ENCODE data around the gene TMEM178B. TPM values are rescaled to one million over a fixed set of nuclear protein-coding genes. Genes with fewer than 3 reads are reported as not detected.

Gene TMEM178B
- total and polyA plus RNA-seq, 2 donors (not counting 1 experiment from before 2014, with no cell fraction given) = 0.28 to 0.96 TPM

DNA sequence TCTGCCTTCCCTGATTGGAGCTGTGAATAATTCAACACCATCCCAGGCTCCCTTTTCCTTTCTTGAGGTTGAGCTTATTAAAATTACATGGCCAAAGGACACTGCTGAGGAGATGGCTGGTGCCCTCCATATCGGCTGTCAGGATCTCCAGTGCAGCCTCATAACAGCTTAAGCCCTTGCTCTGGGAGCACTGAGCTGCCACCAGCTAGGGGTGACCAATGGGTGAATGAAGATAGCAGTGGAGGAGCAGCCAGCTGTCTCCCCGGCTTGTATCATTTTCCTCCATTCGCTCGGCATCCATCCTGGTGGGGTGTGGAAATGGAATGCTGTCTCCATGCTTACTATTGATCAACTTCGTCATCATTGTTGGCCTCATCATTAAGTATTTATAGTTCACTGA, 154.6 kb downstream of the TMEM178B start:
- Histone ChIP-seq H3K4me1 (ENCODE audit: control insufficient read depth in 2 of 2, insufficient read depth in 2 of 2, low read length in 2 of 2) (no peaks in the 10 kb centered on the region), H3K27me3 (replicated peaks in 1 of 4; ENCODE audit: control extremely low read depth in 1 of 4, control insufficient read depth in 3 of 4, insufficient read depth in 4 of 4, low read length in 3 of 4) (peaks cover 0 to 5% (median 0%) of the 10 kb centered on the region in 4 experiments), H3K36me3 (replicated peaks in 1 of 2; ENCODE audit: control extremely low read depth in 1 of 2, control insufficient read depth in 1 of 2, extremely low read depth in 1 of 2, insufficient read depth in 2 of 2, low read length in 1 of 2) (no peaks in the 10 kb centered on the region), H3K9me3 (ENCODE audit: control extremely low read depth in 1 of 3, control insufficient read depth in 2 of 3, insufficient read depth in 1 of 3, low read length in 2 of 3) (peaks cover 0 to 4% (median 0%) of the 10 kb centered on the region in 3 donors), H3K9ac (ENCODE audit: low read length) (no peak overlapping the region), H3K79me2 (ENCODE audit: control insufficient read depth, insufficient read depth, low read length) (no peaks in the 10 kb centered on the region), H4K20me1 (ENCODE audit: control insufficient read depth, insufficient read depth, low read length, poor library complexity, severe bottlenecking) (no peaks in the 10 kb centered on the region), H2AFZ (ENCODE audit: insufficient read depth, low read depth, low read length, poor library complexity, severe bottlenecking) (no peak overlapping the region), H3K27ac (ENCODE audit: low read length in 2 of 2) (no peak overlapping the region), H3K4me3 (ENCODE audit: control extremely low read depth in 1 of 5, extremely low read depth in 1 of 5, insufficient read depth in 1 of 5, low read depth in 2 of 5, low read length in 4 of 5) (no peak overlapping the region), H3K4me2 (replicated peaks; ENCODE audit: low read depth, low read length, poor library complexity, severe bottlenecking) (no peak overlapping the region)
- peaks cover 23% of the 10 kb centered on the region for H3K27me3 Mint-ChIP-seq
- no peak overlapping the region for H3K27ac Mint-ChIP-seq
- ATAC-seq (ENCODE audit: low read depth) (no peak), DNase-seq (no peak)
- H3K9me3 Mint-ChIP-seq (ENCODE audit: insufficient read depth) = no peaks in the 10 kb centered on the region
- TF ChIP-seq EZH2 (IDR thresholded peaks at IDR 0.05; ENCODE audit: borderline replicate concordance, insufficient read depth, low read depth, low read length, poor library complexity, severe bottlenecking) (no peak), CTCF (IDR thresholded peaks at IDR 0.05) (no peak)
- WGBS (ENCODE audit: insufficient coverage) = 100% methylated on average over 1 of the region's 5 CpGs
- CTCF ChIA-PET = no interaction called here
- intact Hi-C loops (cut with micrococcal nuclease) = no loop called here
- no peak overlapping the region for H3K4me3 Mint-ChIP-seq
- POLR2A ChIA-PET = no interaction called here
- H3K4me1 Mint-ChIP-seq = peaks cover 1% of the 10 kb centered on the region

- POLR2A ChIA-PET = no interaction called here
- WGBS (ENCODE audit: insufficient coverage) = 45% methylated on average over 4 of the region's 5 CpGs
- Mint-ChIP-seq H3K4me3 (no peak overlapping the region), H3K27ac (no peak overlapping the region), H3K9me3 (ENCODE audit: insufficient read depth) (no peaks in the 10 kb centered on the region), H3K27me3 (peaks cover 27% of the 10 kb centered on the region), H3K4me1 (peaks cover under 1% of the 10 kb centered on the region)
- H3K27me3 ChIP-seq (replicated peaks in 1 of 4; ENCODE audit: control extremely low read depth in 1 of 4, control insufficient read depth in 3 of 4, insufficient read depth in 4 of 4, low read length in 3 of 4) = peaks cover 0 to 7% (median 0%) of the 10 kb centered on the region in 4 experiments
- no peaks in the 10 kb centered on the region for H3K4me1 ChIP-seq (ENCODE audit: control insufficient read depth in 2 of 2, insufficient read depth in 2 of 2, low read length in 2 of 2)
- no peak for DNase-seq
- H3K4me3 ChIP-seq (ENCODE audit: control extremely low read depth in 1 of 5, extremely low read depth in 1 of 5, insufficient read depth in 1 of 5, low read depth in 2 of 5, low read length in 4 of 5) = no peak overlapping the region
- no peaks in the 10 kb centered on the region for H3K36me3 ChIP-seq (replicated peaks in 1 of 2; ENCODE audit: control extremely low read depth in 1 of 2, control insufficient read depth in 1 of 2, extremely low read depth in 1 of 2, insufficient read depth in 2 of 2, low read length in 1 of 2)
- no peaks in the 10 kb centered on the region for H3K79me2 ChIP-seq (ENCODE audit: control insufficient read depth, insufficient read depth, low read length)
- ATAC-seq (ENCODE audit: low read depth) = no peak
- H4K20me1 ChIP-seq (ENCODE audit: control insufficient read depth, insufficient read depth, low read length, poor library complexity, severe bottlenecking) = no peaks in the 10 kb centered on the region
- intact Hi-C loops (cut with micrococcal nuclease) = no loop called here
- H3K4me2 ChIP-seq (replicated peaks; ENCODE audit: low read depth, low read length, poor library complexity, severe bottlenecking) = no peak overlapping the region
- no peak overlapping the region for H3K9ac ChIP-seq (ENCODE audit: low read length)
- H2AFZ ChIP-seq (ENCODE audit: insufficient read depth, low read depth, low read length, poor library complexity, severe bottlenecking) = no peak overlapping the region
- TF ChIP-seq EZH2 (IDR thresholded peaks at IDR 0.05; ENCODE audit: borderline replicate concordance, insufficient read depth, low read depth, low read length, poor library complexity, severe bottlenecking) (no peak), CTCF (IDR thresholded peaks at IDR 0.05) (no peak)
- CTCF ChIA-PET = no interaction called here
- H3K27ac ChIP-seq (ENCODE audit: low read length in 2 of 2) = no peak overlapping the region
- peaks cover 0 to 4% (median 0%) of the 10 kb centered on the region in 3 donors for H3K9me3 ChIP-seq (ENCODE audit: control extremely low read depth in 1 of 3, control insufficient read depth in 2 of 3, insufficient read depth in 1 of 3, low read length in 2 of 3)
These were observed 157.3 kb downstream of the TMEM178B start for GRCh38 chr7:141231018-141231792.

Data from B cell (primary cell).